ENCODE data around the gene SERTAD3. TPM values are rescaled to one million over a fixed set of nuclear protein-coding genes. Genes with fewer than 3 reads are reported as not detected.

Gene SERTAD3
- total and polyA plus RNA-seq, 2 of the 8 experiments (the other 6 are each of a cell fraction or from before 2014, with no cell fraction given), result 15.1 to 32.1 TPM

- TF ChIP-seq CHD7 (IDR thresholded peaks at IDR 0.05; ENCODE audit: insufficient replicate concordance, low read length), result no peak
- TF ChIP-seq CBX5 (IDR thresholded peaks at IDR 0.05; ENCODE audit: low read depth, low read length), result no peak
- TF ChIP-seq RFX5 (IDR thresholded peaks at IDR 0.05; ENCODE audit: borderline replicate concordance, low read depth, low read length), result no peak
Observed at GRCh38 chr19:40444825-40445312, 734 bp upstream of the SERTAD3 start (continued).
